Measurements from ENCODE around the gene FOXD1.

- TF ChIP-seq POLR2A (IDR thresholded peaks at IDR 0.05) = no peak
- no peak for TF ChIP-seq CTCF (IDR thresholded peaks at IDR 0.05)
These were observed 28.8 kb downstream of the FOXD1 start for GRCh38 chr5:73419465-73420390.
